ENCODE data around the gene IZUMO1R. TPM values are rescaled to one million over a fixed set of nuclear protein-coding genes. Genes with fewer than 3 reads are reported as not detected.

The IZUMO1R gene
- total RNA-seq, 1 experiment from 2014 or later, result not detected

DNA sequence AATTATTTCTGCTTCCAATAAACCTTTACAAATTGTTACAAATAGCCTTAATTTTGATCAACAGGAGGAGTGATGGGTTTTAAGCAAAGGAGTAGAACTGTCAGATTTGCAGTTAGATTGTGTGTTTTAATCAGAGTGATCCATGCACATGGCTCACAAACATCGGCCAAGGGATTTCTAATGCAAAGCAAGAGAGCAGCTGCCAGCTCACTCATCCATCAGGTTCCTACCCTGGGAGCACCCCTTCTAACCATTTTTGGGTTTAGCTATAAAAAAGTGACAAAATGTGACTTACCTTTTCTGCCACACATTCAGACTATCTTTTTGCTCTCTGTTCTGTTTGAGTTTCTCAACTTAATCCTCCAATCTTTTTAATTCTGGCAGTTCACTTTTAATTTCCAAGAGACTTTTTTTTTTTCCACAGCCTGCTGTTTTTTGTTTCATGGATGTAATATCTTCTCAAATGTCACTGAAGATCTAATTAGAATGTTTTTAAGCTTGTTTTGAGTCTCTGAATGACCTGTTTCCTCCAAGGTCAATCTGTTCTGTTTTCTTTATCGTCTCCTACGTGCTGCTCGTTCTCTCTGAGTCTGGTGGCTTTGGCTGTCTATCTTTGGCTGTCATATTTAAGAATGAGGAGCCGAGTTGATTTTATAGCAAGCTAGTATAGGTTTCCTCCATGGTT is 6.0 kb downstream of the IZUMO1R start:
- Mint-ChIP-seq H3K27ac (no peak overlapping the region), H3K9me3 (no peaks in the 10 kb centered on the region), H3K36me3 (no peaks in the 10 kb centered on the region), H3K4me1 (no peaks in the 10 kb centered on the region), H3K4me3 (no peak overlapping the region), H3K27me3 (ENCODE audit: low read depth) (no peaks in the 10 kb centered on the region)
- TF ChIP-seq JUN (CRISPR knock-in tag; IDR thresholded peaks at IDR 0.05), result no peak
- TF ChIP-seq, protein P1, sequence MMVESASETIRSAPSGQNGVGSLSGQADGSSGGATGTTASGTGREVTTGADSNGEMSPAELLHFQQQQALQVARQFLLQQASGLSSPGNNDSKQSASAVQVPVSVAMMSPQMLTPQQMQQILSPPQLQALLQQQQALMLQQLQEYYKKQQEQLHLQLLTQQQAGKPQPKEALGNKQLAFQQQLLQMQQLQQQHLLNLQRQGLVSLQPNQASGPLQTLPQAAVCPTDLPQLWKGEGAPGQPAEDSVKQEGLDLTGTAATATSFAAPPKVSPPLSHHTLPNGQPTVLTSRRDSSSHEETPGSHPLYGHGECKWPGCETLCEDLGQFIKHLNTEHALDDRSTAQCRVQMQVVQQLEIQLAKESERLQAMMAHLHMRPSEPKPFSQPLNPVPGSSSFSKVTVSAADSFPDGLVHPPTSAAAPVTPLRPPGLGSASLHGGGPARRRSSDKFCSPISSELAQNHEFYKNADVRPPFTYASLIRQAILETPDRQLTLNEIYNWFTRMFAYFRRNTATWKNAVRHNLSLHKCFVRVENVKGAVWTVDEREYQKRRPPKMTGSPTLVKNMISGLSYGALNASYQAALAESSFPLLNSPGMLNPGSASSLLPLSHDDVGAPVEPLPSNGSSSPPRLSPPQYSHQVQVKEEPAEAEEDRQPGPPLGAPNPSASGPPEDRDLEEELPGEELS (CRISPR knock-in tag; IDR thresholded peaks at IDR 0.05), result no peak
- TF ChIP-seq, protein P2, sequence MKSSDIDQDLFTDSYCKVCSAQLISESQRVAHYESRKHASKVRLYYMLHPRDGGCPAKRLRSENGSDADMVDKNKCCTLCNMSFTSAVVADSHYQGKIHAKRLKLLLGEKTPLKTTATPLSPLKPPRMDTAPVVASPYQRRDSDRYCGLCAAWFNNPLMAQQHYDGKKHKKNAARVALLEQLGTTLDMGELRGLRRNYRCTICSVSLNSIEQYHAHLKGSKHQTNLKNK (CRISPR knock-in tag; IDR thresholded peaks at IDR 0.05), result no peak
- no peak for TF ChIP-seq RORB (CRISPR knock-in tag; IDR thresholded peaks at IDR 0.05)
- TF ChIP-seq, protein P3, sequence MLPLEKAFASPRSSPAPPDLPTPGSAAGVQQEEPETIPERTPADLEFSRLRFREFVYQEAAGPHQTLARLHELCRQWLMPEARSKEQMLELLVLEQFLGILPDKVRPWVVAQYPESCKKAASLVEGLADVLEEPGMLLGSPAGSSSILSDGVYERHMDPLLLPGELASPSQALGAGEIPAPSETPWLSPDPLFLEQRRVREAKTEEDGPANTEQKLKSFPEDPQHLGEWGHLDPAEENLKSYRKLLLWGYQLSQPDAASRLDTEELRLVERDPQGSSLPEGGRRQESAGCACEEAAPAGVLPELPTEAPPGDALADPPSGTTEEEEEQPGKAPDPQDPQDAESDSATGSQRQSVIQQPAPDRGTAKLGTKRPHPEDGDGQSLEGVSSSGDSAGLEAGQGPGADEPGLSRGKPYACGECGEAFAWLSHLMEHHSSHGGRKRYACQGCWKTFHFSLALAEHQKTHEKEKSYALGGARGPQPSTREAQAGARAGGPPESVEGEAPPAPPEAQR (CRISPR knock-in tag; IDR thresholded peaks at IDR 0.05), result no peak
- TF ChIP-seq TEAD1 (CRISPR knock-in tag; IDR thresholded peaks at IDR 0.05), result no peak
- TF ChIP-seq MXD4 (CRISPR knock-in tag; IDR thresholded peaks at IDR 0.05; ENCODE audit: borderline replicate concordance), result no peak
- TF ChIP-seq, protein P4, sequence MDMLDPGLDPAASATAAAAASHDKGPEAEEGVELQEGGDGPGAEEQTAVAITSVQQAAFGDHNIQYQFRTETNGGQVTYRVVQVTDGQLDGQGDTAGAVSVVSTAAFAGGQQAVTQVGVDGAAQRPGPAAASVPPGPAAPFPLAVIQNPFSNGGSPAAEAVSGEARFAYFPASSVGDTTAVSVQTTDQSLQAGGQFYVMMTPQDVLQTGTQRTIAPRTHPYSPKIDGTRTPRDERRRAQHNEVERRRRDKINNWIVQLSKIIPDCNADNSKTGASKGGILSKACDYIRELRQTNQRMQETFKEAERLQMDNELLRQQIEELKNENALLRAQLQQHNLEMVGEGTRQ (CRISPR knock-in tag; IDR thresholded peaks at IDR 0.05), result no peak
- no peak for TF ChIP-seq NFATC4 (CRISPR knock-in tag; IDR thresholded peaks at IDR 0.05)
- TF ChIP-seq GTF2I (CRISPR knock-in tag; conservative IDR thresholded peaks at IDR 0.05), result no peak
- TF ChIP-seq NR1H2 (CRISPR knock-in tag; IDR thresholded peaks at IDR 0.05), result no peak
- TF ChIP-seq NFYB (CRISPR knock-in tag; conservative IDR thresholded peaks at IDR 0.05; ENCODE audit: low read depth), result no peak
- no peak for TF ChIP-seq CBFB (CRISPR knock-in tag; IDR thresholded peaks at IDR 0.05; ENCODE audit: low read depth)
- TF ChIP-seq ZNF317 (CRISPR knock-in tag; IDR thresholded peaks at IDR 0.05; ENCODE audit: borderline replicate concordance, low read depth), result no peak
- TF ChIP-seq, protein P5, sequence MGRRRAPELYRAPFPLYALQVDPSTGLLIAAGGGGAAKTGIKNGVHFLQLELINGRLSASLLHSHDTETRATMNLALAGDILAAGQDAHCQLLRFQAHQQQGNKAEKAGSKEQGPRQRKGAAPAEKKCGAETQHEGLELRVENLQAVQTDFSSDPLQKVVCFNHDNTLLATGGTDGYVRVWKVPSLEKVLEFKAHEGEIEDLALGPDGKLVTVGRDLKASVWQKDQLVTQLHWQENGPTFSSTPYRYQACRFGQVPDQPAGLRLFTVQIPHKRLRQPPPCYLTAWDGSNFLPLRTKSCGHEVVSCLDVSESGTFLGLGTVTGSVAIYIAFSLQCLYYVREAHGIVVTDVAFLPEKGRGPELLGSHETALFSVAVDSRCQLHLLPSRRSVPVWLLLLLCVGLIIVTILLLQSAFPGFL (CRISPR knock-in tag; IDR thresholded peaks at IDR 0.05; ENCODE audit: borderline replicate concordance), result no peak
- no peak for TF ChIP-seq ESRRA (CRISPR knock-in tag; IDR thresholded peaks at IDR 0.05; ENCODE audit: borderline replicate concordance)
- ATAC-seq, result no peak
- DNase-seq (ENCODE audit: low spot score), result no peak
- ChIA-PET POLR2A (no interaction called here), CTCF (interaction anchor here (1.8 to 2.2 kb wide), 2 partner anchors 27 to 415 kb away, joined by 4 to 7 read pairs; no protein-coding TSS in a partner anchor)

DNA sequence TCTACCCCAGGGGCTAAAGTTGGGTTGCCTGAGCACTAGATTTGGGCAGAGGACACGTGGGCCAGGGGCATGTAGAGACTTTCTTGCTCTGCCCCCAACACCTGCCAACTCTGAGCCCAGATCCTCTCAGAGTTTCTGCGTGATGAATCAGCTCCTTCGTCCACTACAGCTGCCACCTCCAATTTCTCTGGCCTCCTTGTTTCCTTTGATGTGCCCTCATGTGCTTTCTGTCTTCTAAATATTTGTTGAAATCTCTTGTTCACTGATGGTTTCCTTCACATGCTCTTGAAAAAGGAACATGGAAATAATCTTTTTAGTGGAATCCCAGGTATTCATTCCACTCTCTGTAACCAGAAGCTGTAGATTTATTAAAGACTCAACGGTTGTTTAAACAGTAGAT is 8.0 kb downstream of the IZUMO1R start:
- ChIA-PET POLR2A (no interaction called here), CTCF (interaction anchor here (1.0 to 1.1 kb wide), 2 partner anchors 10 to 417 kb away, joined by 3 read pairs; no protein-coding TSS in a partner anchor)
- Mint-ChIP-seq H3K4me1 (no peaks in the 10 kb centered on the region), H3K9me3 (no peaks in the 10 kb centered on the region), H3K4me3 (no peak overlapping the region), H3K36me3 (no peaks in the 10 kb centered on the region), H3K27me3 (ENCODE audit: low read depth) (no peaks in the 10 kb centered on the region), H3K27ac (no peak overlapping the region)
- ATAC-seq (no peak), DNase-seq (ENCODE audit: low spot score) (no peak)
- TF ChIP-seq, protein P6, sequence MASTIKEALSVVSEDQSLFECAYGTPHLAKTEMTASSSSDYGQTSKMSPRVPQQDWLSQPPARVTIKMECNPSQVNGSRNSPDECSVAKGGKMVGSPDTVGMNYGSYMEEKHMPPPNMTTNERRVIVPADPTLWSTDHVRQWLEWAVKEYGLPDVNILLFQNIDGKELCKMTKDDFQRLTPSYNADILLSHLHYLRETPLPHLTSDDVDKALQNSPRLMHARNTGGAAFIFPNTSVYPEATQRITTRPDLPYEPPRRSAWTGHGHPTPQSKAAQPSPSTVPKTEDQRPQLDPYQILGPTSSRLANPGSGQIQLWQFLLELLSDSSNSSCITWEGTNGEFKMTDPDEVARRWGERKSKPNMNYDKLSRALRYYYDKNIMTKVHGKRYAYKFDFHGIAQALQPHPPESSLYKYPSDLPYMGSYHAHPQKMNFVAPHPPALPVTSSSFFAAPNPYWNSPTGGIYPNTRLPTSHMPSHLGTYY (CRISPR knock-in tag; IDR thresholded peaks at IDR 0.05), result no peak
- TF ChIP-seq MYBL2 (CRISPR knock-in tag; IDR thresholded peaks at IDR 0.05) (no peak), TEAD4 (CRISPR knock-in tag; IDR thresholded peaks at IDR 0.05) (no peak), RELA (CRISPR knock-in tag; IDR thresholded peaks at IDR 0.05; ENCODE audit: borderline replicate concordance) (no peak), GRHL2 (CRISPR knock-in tag; IDR thresholded peaks at IDR 0.05; ENCODE audit: insufficient replicate concordance, severe bottlenecking) (no peak), TEAD1 (CRISPR knock-in tag; IDR thresholded peaks at IDR 0.05) (no peak)
- TF ChIP-seq, protein P5 (CRISPR knock-in tag; IDR thresholded peaks at IDR 0.05; ENCODE audit: borderline replicate concordance), result no peak
- TF ChIP-seq, protein P7, sequence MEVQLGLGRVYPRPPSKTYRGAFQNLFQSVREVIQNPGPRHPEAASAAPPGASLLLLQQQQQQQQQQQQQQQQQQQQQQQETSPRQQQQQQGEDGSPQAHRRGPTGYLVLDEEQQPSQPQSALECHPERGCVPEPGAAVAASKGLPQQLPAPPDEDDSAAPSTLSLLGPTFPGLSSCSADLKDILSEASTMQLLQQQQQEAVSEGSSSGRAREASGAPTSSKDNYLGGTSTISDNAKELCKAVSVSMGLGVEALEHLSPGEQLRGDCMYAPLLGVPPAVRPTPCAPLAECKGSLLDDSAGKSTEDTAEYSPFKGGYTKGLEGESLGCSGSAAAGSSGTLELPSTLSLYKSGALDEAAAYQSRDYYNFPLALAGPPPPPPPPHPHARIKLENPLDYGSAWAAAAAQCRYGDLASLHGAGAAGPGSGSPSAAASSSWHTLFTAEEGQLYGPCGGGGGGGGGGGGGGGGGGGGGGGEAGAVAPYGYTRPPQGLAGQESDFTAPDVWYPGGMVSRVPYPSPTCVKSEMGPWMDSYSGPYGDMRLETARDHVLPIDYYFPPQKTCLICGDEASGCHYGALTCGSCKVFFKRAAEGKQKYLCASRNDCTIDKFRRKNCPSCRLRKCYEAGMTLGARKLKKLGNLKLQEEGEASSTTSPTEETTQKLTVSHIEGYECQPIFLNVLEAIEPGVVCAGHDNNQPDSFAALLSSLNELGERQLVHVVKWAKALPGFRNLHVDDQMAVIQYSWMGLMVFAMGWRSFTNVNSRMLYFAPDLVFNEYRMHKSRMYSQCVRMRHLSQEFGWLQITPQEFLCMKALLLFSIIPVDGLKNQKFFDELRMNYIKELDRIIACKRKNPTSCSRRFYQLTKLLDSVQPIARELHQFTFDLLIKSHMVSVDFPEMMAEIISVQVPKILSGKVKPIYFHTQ (CRISPR knock-in tag; IDR thresholded peaks at IDR 0.05), result no peak
- TF ChIP-seq, protein P4 (CRISPR knock-in tag; IDR thresholded peaks at IDR 0.05), result no peak
